Mesothelial cell of epicardium (in vitro differentiated cells): Measurements from ENCODE around the gene C9orf78. TPM values are rescaled to one million over a fixed set of nuclear protein-coding genes. Genes with fewer than 3 reads are reported as not detected.
"Not testable (repeated sequence)": the region's sequence is repeated elsewhere in the genome, so short reads cannot be mapped to it uniquely, and the experiment has no call there.

ENCODE experiments used
- DNase-seq, 2 experiments: peaks; one replicate each; pipeline ENCODE4 v3.0.0; 2021; ENCODE audit warnings: low spot score in 2 of 2; ENCODE audit not compliant: unreplicated experiment in 2 of 2
- H3K27ac Mint-ChIP-seq: 2 replicates; pipeline ENCODE4 v1.8.0; 2021; ENCODE audit warnings: mixed read lengths
- H3K27me3 Mint-ChIP-seq: 2 replicates; pipeline ENCODE4 v1.8.0; 2021; ENCODE audit warnings: low read depth, mixed read lengths
- H3K36me3 Mint-ChIP-seq: 2 replicates; pipeline ENCODE4 v1.8.0; 2021; ENCODE audit warnings: mixed read lengths
- H3K4me1 Mint-ChIP-seq: 2 replicates; pipeline ENCODE4 v1.8.0; 2021; ENCODE audit warnings: mixed read lengths
- H3K4me3 Mint-ChIP-seq: 2 replicates; pipeline ENCODE4 v1.8.0; 2021; ENCODE audit warnings: mild to moderate bottlenecking, moderate library complexity, mixed read lengths
- H3K9me3 Mint-ChIP-seq: 2 replicates; pipeline ENCODE4 v1.8.0; 2021; ENCODE audit warnings: mixed read lengths
- CTCF ChIP-seq: fragments of 200-600 bp; sonication (generic); IDR thresholded peaks from one replicate; pipeline ENCODE4 v1.5.0; 2021; ENCODE audit warnings: antibody characterized with exemption; ENCODE audit not compliant: unreplicated experiment
- total RNA-seq: library from RNA; stranded (reverse); gene quantifications from 3 replicates; pipeline ENCODE4 v1.2.1, GENCODE V29; 2021

The C9orf78 gene
- total RNA-seq, 1 donor from 2014 or later = 29.9 TPM

GRCh38 chr9:129802833-129803675 is 32.0 kb downstream of the C9orf78 start, which contains the start of gene TOR1B:
Gene TOR1B (plus strand): TSS chr9:129803184. CDS start chr9:129803213, 29 bp downstream.
- DNase-seq = peak; percentile 91 to 95
- Mint-ChIP-seq H3K4me3 (peak within 1 kb of the TSS; percentile 79), H3K36me3 (peaks cover 13% of the 10 kb centered on the region), H3K4me1 (peaks cover 7% of the 10 kb centered on the region), H3K27me3 (no peaks in the 10 kb centered on the region), H3K9me3 (no peaks in the 10 kb centered on the region), H3K27ac (peak within 1 kb of the TSS; percentile 90)
- no peak for TF ChIP-seq CTCF

GRCh38 chr9:129801504-129801903 is 33.6 kb downstream of the C9orf78 start:
- no peak for TF ChIP-seq CTCF
- Mint-ChIP-seq H3K27me3 (peaks cover under 1% of the 10 kb centered on the region), H3K4me3 (peak overlapping the region; percentile 49), H3K36me3 (peaks cover 6% of the 10 kb centered on the region), H3K9me3 (no peaks in the 10 kb centered on the region), H3K27ac (peak overlapping the region; percentile 57), H3K4me1 (peaks cover 7% of the 10 kb centered on the region)
- no peak for DNase-seq

- Mint-ChIP-seq H3K36me3 (no peaks in the 10 kb centered on the region), H3K4me1 (peaks cover 2% of the 10 kb centered on the region), H3K27me3 (peaks cover 24% of the 10 kb centered on the region), H3K4me3 (no peak overlapping the region), H3K27ac (no peak overlapping the region), H3K9me3 (no peaks in the 10 kb centered on the region)
- DNase-seq = no peak
- TF ChIP-seq CTCF = no peak
Measured at GRCh38 chr9:129798973-129799372, 36.1 kb downstream of the C9orf78 start.

GRCh38 chr9:129796029-129796428 is 39.0 kb downstream of the C9orf78 start:
- H3K4me1 Mint-ChIP-seq, H3K4me3 Mint-ChIP-seq, H3K36me3 Mint-ChIP-seq, DNase-seq, H3K9me3 Mint-ChIP-seq, H3K27ac Mint-ChIP-seq: not testable (repeated sequence)
- peaks cover 36% of the 10 kb centered on the region for H3K27me3 Mint-ChIP-seq

- Mint-ChIP-seq H3K4me1 (no peaks in the 10 kb centered on the region), H3K27ac (no peak overlapping the region), H3K4me3 (no peak overlapping the region), H3K9me3 (no peaks in the 10 kb centered on the region), H3K36me3 (no peaks in the 10 kb centered on the region), H3K27me3 (peaks cover 41% of the 10 kb centered on the region)
- no peak for TF ChIP-seq CTCF
- no peak for DNase-seq
Measured at GRCh38 chr9:129794549-129794948, 40.5 kb downstream of the C9orf78 start.

DNA sequence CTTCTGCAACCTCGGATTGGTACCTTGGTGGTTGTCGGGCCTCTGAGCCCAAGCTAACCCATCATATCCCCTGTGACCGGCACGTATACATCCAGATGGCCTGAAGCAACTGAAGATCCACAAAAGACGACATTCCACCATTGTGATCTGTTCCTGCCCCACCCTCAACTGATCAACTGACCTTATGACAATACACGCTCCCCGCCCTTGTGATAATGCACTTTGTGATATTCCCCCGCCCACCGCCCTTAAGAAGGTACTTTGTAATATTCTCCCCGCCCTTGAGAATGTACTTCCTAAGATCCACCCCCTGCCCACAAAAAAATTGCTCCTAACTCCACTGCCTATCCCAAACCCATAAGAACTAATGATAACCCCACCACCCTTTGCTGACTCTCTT is 48.6 kb downstream of the C9orf78 start:
- DNase-seq = no peak
- no peaks in the 10 kb centered on the region for H3K36me3 Mint-ChIP-seq
- H3K27me3 Mint-ChIP-seq = peaks cover 36% of the 10 kb centered on the region
- no peak for TF ChIP-seq CTCF
- H3K4me3 Mint-ChIP-seq = no peak overlapping the region
- no peaks in the 10 kb centered on the region for H3K9me3 Mint-ChIP-seq
- H3K4me1 Mint-ChIP-seq = peaks cover 5% of the 10 kb centered on the region
- no peak overlapping the region for H3K27ac Mint-ChIP-seq
